ENCODE results near the gene PRDM16.

PRDM16 gene

DNA sequence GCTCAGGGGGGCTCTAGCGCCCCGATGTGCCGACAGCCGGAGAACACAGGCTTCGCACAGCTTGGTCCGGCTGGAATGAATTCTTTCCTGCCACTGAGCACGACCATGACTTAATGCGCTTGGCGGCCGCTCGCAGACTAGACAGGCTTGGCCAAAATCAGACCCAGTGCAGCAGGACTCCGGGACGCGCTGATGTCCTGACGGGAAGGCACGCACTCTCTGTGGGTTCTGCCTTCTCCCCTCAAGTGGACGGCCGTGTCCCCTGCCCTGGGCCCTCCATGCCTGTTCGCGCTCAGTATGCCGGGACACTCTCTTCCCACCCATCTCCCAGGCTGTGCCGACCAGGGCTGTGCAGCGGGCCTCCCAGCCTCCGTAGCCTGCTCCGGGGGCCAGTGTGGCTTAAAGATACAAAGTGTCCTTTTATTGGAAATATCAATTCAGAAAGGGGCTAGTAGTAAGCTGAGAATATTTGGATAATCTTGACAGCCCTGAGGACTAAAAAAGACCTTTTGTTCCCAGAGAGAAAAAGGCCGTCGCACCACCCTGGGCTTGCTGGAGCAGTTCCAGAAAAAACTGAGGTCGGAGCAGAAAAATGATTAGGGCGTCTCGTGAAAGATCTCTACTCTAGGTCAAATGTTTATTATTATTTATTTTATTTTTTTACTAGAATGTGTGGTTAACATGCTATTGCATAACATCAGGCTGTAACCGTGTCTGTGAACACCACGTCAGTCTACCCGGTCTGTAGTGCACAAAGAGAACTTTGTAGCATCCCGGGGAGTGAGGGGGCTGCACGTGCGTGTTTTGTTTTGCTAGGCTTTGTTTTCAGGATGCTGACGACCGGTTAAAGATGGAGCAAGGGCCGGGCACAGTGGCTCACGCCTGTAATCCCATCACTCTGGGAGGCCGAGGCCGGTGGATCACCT lies 297.4 kb downstream of the PRDM16 start:
- no peak for DNase-seq

DNA sequence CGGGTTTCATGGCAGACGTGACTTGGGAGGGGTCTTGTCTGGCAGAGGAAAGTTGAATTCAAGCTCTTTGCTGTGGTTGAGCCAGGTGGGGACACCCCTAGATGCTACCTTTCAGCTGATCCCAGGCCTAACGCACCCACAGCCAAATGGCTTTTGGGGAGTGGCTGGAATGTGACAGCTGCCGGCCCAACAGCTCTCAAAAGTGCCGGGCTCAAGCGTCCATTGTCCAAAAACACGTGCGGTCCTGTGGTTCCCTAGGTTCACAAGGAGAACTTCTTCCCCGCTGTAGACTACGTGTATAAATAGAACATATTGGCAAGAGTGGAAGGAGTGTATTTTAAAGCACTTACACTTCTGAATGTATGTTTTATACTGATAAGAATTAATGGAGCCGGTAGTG lies 298.4 kb downstream of the PRDM16 start:
- no peak for DNase-seq

DNA sequence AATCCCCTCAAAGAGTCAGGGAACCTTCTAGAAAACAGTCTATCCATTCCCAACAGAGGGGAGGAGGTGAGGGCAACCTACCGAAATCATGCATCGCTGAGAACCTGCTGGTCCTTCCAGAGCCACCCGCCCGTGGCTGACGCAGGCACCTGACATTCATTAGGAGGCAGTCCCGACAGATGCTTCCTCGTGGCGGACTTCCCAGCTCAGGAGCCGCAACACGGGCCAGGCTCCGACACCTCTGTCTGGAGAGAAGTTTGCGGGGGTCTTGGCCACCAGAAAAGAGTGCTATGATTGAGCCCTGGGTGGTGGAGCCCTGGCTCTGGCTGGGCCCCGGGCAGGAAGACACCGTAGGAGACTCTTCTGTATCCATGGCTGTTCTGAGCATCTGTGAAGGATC lies 299.1 kb downstream of the PRDM16 start:
- DNase-seq, result no peak

DNA sequence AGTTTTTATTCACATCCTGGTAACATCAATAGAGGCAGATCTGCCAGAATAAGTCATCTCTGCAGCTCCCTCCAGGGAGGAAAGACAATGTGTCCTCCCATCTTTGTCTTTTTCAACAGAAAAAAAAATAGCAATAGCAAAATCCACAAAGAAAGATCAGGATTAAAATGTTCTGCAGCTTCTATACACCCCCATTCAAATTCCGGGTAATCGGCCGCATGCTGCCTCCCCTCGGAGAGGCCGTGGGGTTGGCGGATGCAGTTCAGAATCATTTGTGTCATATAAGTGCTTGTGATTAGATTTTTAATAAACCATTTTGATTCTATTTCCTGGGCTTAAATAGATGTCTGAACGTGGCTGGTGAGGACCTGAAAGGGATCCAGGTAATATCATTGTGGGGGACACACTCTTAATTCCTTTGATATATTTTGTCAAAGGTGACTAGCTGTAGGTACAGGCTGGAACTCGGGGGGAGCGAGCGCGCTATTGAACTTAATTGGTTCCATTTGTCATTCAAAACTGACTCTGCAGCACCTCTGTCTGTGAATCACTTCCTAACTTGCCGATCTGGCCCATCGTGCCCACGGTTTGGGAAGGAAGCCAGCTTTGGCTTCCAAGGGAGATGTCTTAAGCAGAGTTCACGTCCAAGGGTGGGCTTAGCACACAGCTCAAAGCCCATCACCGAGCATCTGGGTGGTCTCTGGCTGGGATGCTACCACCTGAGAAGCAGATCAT lies 299.9 kb downstream of the PRDM16 start:
- DNase-seq, result no peak

DNA sequence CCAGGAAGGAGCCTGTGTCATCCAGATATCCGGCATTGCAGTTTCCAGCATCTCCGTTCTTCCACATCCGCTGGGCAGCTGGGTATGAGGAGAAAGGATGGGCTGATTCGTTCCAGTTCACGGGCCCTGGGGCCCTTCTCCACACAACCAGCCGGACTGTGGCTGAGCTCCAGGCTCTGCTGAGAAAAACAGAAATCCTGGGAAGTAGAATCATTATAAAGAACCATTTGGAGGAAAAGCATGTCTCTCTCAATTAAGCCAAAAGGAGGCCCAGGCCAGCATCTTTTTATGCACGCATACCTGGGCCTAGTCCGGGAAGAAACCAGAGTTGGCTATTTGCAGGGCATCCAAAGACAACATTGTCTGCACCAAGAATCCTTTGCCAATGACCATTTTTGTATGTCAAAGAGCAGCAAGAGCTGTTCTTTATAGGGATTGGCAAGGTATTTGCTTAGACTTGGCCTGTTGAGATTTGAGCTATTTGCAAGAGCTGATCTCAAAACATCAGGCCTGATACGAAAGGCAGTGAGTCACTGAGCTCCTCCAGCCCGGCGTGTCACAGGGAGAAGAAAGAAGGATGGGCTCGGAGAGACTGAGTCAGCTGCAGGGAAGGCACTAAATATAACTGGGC lies 300.6 kb downstream of the PRDM16 start:
- no peak for DNase-seq

DNA sequence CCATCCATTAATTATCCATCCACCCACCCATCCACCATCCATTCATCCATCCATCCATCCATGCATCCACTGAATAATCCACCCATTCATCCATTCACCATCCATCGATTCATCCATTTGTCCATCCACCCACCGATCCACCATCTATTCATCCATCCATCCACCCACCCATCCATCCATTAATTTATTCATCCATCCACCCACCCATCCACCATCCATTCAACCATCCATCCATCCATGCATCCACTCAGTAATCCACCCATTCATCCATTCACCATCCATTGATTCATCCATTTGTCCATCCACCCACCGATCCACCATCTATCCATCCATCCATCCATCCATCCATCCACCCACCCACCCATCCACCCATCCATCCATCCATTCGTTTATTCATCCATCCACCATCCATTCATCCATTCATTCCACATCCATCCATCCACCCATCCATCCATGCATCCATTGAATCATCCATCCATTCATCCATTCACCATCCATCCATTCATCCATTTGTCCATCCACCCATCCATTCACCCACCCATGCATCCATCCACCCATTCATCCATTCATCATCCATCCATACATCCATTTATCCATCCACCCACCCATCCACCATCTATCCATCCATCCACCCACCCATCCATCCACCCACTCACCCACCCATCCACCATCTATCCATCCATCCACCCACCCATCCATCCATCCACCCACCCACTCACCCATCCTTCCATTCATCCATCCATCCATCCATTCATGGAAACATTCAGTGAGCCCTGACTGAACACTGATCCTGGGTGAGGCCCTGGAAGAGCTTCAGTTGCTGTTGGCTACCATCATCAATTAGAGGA lies 302.1 kb downstream of the PRDM16 start:
- no peak for DNase-seq

DNA sequence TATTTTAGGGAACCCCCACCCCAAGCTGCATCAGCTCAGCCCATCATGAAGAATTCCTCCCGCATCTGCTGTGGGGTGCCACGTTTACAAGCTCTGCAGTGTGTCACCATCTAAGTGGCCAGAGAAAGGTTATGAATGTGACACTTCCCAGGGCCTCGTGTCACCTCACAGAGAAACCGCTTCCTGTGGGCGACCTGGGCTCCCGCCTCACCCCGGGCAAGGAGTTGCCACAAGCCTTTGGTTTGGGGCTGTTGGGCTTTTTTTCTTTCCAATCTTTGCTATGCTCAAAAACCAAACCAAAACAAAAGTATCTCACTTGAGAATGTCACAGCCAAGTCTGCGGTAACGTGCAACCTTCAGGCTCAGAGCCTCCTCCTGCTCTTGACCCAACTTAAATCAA lies 303.3 kb downstream of the PRDM16 start:
- peak in 2 of 5 experiments; percentile 4 to 63 for DNase-seq

DNA sequence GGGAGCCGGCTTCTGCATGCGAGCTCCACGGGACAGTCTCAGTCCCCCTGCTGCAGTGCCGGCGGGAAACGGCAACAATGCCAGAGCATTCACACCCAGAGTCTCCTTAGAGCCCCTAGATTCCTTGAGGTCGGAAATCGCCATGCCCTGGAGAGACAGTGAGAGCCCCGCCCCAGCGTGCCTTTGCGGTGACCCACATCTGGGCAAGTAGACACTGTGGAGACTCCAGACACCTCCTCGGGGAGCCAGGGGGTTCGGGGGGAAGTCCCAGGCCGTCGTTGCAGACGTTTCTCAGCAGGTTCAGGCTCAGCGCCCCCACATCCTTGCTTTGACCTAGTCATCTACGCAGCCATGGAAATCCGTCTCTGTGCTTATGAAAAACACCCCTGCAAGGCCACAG lies 304.2 kb downstream of the PRDM16 start:
- DNase-seq, result no peak

DNA sequence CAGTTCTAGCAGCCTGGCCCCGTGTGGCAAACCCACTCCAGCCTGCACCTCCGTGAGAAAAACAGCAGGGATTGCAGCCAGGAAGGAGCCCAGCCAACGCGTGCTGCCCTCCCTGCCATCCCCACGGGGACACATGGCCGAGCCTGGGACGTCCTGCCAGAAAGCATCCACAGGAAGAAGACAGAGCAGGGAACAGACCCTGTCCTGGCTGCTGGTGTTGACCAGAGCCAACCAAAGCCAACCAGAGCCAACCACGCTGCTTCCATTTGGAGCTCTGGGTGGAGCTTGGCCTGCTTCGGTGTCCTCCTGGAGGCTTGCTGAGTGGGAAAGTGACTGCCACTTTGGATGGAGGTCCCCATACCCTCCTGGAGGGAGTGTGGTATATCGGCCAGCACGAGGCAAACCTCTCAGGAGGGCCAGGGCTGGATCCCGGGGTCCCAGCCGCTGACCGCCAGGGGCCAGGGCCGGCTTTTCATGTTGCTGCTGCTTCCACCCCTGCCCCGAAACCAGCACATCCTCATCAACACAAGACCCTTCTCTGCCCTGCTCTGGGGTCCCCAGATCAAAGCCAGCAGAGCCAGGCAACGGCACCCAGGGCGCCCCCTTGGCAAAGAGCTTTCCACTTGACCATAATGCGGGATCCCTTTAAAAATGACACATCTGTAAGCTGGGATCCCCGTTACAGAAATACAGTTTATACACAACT lies 304.9 kb downstream of the PRDM16 start:
- DNase-seq, result no peak

DNA sequence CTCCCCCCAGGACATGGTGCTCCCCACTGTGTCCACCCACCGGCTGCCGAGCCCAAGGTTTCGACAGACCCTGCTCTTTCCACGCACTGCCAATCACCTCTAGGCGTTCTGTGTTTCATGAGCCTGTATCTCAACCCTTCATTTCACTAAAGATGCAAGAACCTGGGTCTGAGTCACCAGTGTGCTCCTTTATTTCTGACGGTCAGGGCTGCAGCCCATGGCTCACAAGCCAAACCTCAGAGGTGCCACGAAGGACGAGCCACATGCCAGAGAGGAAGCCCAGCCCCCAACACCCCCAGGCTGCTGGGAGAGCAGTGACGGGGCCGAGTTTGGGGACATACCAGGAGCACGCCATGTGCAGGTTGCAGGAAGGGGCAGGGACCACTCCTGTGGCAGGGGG lies 306.2 kb downstream of the PRDM16 start:
- DNase-seq, result no peak

DNA sequence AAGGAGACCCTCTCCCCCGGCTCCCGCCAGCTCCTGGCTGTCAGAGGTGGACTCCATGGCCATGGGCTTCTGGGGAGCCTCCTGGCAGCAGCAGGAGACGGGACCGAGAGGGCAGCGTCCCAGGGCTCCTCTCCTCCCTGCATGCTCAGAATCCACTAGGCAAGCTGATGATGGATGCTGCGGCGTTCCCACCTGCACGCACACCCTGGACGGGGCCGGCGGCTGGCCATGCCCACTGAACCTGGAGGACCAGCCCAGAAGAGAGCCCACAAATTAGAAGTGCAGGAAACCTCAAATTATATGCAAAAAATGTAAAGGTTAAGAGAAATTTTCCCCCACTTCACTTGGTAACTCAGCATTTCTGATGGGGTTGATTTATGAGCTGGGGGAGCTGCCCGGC lies 308.2 kb downstream of the PRDM16 start:
- DNase-seq, result no peak

DNA sequence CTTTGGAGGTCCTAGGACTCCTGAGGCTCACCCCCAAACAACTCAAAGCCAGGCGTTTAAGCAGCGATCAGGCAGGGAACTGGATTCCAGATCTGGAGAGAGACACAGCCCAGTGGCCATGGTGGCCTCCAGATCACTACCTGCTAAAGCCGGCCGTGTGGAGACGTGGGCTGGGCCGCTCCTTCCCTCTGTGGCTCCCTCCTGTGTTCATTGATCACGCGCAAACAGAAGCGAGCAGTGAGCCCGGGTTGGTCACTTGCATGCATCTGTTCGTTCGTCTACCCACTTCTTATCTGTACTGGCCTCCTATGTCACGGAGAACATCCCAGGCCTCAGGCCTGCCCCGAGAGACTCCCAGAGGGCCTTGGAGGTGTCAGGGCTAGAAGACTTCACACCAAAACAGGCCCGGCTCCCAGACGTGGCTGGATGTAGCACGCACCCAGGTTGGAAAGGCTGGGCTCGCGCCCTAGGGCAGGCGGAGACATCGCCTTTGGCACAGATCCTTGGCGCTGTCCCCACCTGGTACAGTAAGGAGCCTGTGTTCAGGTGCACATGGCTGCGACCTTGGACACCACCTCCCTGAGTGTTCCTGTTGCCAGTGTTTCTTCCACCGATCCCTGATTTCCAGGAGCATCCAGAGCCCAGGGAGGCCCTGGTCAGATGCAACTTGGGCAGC lies 308.7 kb downstream of the PRDM16 start:
- no peak for DNase-seq

DNA sequence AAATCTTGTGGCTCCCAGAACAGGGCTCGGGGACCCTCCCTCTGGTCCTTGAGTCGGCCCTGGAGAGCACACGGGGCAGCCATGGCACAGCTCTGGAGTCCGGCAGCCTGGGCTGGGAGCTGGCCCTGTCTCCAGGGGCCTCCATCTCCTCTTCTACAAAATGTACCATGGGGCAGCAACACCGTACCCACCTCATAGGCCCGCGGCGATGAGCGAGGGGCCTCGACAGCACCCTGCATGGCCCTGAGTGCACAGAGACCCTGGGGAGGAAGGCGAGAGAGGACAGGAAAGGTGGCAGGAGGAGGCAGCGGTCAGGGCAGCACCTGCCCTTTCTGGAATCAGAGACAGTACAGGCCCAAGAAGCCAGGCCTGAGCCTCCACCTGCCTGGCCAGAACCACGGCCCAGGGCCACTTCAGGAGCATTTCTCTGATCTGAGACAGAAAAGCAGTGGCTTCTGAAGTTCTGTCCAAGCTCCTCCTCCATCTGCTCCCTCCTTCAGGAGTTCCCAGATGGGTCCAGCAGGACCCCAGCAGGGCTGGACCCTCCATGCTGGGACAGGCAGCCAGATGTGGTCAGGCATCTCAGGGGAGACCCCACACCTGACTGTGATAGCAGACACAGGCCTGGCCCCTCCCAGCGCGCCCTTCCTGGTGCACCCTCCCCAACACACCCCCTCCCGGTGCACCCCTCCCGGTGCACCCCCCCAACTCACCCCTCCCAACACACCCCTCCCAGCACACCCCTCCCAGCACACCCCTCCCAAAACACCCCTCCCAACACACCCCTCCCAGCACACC lies 309.6 kb downstream of the PRDM16 start:
- no peak for DNase-seq

DNA sequence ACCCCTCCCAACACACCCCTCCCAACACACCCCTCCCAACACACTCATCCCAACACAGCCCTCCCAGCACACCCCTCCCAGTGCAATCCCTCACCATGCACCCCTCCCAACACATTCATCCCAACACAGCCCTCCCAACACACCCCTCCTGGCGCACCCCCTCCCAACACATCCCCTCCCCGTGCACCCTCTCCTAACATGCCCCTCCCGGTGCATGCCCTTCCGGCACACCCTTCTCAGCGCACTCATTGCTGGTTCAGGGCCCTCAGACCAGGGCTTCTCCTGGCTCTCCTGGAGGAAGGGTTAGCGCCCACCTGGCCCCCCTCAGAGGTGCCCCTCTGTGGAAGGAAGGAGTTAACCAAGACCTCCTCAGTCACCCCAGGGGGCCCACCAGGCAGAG lies 310.9 kb downstream of the PRDM16 start:
- DNase-seq, result no peak

DNA sequence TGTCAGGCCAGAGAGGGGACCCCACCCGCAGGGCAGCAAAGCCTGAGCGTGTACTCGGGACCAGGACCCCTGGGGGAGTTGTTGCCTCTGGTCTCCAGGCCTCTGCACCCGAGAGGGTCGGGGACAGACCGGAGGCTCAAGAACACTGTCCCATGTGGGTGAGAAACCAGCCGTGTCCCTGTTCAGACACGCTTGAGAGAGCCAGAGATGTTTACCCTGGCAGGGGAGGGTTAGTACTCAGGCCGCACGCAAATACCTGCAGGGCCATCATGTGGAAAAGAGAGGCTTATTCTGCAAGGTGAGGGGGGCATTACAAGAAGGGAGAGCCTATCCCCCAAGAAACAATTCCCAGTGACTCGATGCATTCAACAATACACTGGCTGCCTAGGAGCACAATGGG lies 311.5 kb downstream of the PRDM16 start:
- no peak for DNase-seq

DNA sequence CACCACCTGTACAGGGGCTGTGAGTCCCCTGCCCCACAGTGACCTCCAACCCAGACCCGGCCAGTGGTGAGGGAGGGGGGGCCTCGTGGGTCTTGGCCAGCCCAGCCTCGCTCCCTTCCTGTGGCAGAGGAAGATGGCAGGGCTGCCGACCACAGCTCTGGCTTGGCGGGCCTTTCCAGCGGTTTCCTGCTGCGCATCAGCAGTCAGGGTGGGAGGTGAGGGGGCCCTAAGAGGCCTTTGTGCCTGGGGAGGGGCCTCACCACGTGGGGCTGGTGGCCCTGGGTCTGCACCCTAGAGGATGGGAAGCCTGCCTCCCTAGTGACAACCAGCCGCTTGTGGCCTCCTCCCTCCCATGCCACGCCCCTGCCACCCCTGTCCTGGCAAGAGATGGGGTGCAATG lies 312.9 kb downstream of the PRDM16 start:
- no peak for DNase-seq

DNA sequence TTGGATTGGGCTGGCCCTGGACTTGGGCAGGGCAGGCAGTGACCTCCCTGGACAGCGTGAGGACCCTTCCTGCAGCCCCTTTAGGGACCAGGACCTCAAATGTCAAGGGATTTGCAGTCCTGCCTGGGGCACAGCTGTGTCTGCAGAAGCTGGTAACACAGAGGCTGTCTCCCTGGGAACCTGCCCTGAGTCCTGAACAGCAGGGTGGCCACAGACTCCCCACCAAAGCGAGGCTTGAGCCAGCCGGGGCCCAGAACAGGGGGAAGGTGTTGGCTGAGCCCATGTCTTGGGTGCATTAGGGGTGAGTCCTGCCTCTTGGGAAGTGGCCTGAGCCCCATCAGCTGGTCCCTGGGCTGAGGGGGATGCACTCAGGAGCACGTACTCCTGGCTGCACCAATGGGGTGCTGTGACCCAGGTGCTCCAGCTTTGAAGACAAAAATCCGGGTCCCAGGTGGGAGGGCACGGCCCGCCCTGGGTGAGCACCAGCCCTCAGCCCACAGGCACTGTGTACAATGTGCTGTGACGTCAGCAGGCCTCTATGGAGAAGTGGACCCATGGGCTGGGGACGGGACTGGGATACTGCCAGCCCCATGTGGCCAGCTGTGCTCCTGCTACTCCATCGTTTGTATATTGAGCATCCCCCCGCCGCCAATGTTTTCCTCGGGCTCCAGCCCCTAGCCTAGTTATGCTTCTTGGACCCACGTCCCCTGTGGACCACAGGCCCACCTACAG lies 313.5 kb downstream of the PRDM16 start:
- DNase-seq, result no peak

DNA sequence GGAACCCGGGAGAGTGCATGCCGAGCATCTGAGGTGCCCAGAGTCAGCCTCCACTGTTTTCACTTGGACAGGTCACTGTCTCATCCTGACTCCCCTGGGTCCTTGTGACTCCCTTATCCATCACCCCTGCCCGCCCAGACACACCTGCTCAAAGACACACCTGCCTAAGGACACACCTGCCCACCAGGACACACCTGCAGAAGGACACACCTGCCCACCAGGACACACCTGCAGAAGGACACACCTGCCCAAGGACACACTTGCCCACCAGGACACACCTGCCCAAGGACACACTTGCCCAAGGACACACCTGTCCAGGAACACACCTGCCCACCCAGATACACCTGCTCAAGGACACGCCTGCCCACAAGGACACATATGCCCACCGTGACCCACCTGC lies 314.7 kb downstream of the PRDM16 start:
- no peak for DNase-seq

DNA sequence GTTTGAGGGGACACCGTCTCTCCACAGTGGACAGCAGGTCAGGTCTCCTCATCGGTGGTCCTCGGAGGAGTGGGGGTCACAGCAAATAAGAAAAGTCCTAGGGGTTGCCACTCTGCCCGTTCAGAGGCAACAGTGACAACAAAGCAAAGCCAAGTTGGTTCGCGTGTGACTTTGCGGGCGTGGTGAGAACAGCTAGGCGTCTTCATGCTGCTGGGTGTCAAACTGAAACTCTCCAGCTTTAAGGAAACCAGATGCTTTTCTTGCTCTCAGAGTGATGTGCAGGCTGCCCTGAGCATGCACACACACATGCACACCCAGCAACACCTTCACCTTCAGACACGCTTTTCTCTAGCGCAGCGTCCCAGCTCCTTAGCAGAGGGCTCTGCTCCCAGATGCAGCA lies 315.4 kb downstream of the PRDM16 start:
- DNase-seq, result peak in 1 of 5 experiments; percentile 22
